GM21367 (cell line): ENCODE results near the gene KIAA0930.
"Not testable (repeated sequence)": the region's sequence is repeated elsewhere in the genome, so short reads cannot be mapped to it uniquely, and the experiment has no call there.

ENCODE experiments used
- ATAC-seq: cut with Tn5 transposase; IDR thresholded peaks from one replicate; pipeline ENCODE4 v1.9.1; 2021; ENCODE audit not compliant: unreplicated experiment

KIAA0930 gene

DNA sequence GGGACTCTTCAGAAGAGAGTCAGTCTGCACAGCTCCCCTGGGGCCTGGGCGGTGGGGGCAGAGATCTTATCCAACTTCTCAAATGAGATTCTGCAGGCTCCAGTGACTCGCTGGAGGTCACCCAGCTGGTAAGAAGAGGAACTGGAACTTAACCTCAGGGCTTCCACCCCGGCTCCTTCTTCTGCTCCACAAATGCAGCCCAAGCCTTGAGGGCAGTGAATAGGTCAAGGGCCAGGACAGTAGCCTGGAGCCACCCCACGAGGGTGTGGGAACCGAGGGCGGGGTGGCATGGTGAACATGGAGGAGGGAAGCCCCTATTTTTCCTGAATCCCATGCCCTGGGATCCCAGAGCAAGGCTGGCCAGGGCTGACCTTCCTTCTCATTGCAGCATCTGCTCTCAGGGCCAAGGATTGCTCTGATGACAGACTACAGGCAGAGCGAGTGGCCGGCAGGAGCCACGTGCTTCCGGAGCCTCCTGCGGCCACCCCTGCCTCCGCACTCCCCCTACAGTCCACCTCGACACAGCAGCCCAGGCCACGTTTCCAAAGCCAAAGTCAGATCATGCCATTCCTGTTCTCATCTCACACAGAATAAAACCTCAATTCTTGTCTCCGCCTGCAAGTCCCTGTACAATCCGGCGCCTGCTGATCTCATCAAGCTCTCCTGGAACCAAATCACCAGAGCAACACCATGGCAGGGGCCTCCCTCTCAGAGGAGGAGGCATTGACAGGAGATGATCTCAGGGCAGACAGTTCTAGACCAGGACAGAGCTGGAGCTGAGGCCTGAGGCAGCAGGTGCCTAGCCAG is 23.0 kb upstream of the KIAA0930 start:
- ATAC-seq: peak; percentile 64

DNA sequence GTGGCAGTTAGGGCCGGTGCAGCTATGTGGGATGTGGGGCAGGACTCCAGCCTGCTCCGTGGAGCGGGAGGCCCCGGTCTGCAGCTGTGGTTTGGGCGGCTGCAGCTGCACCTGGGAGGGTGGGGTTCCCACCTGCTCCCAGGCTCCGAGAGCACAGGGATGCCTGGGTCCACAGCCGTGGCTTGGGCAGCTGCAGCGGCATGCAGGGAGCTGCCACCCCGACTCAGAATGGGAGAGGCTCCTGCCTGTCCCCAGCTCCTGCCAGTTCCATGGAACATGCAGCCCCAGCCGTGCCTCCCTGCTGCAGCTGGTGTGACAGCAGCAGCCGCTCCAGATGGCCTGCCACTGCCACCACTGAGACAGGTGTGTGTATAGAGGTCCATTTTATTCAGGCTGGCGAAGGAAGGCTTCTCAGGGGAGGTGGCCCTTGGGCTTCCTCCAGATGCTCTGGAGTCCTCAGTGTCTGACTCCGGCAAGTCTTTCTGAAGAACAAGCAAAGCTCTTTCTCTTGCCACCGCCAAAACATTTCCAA is 22.3 kb upstream of the KIAA0930 start:
- ATAC-seq: peak; percentile 32

DNA sequence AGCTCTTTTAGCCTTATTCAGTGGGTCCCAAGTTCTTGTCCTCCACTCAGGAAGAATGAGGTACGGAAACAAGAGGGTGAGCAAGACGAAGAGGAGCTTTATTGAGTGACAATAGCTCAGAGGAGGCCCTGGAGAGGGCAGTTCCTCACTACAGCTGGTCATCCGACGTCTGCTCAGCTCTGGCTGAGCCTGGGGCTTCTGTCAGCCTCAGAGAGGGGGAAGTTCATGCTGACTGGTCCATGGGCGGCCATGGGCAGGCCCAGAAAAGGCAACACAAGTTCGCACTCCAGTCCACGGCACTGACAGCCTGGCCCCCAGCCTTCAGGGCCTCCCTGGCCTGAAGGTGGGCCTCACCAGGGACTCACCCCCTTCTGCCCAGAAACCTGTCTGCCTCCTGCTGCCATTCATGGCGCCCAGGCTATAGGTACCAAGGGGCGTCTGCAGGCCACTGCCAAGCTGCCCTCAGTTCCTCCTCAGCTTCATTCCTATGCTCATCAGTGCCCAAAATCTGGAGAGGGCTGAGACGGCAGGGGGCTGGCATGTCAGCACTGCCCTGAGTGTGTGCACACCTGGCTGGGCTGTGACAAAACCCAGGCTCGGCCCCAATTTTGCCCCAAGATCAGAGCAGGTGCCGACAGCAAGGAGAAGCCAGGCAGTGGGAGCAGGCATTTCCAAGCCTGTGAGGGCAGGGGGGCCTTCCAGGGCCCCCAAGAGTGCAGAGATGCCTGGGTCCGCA is 21.7 kb upstream of the KIAA0930 start:
- ATAC-seq: no peak

- no peak for ATAC-seq
Observed at GRCh38 chr22:45261407-45262088, 20.9 kb upstream of the KIAA0930 start.

DNA sequence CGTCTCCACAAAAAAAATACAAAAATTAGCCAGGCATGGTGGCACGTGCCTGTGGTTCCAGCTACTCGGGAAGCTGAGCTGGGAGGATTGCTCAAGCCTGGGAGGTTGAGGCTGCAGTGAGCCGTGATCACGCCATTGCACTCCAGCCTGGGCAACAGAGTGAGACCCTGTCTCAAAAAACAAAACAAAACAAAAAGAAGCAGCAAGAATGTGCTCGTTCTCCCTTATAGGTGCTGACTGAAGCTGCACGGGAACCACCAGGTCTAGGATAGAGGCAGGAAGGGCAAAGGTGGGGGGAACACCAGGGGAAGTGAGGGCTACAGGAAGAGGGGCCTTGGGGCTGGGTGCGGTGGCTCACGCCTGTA is 19.7 kb upstream of the KIAA0930 start:
- ATAC-seq: not testable (repeated sequence)

GRCh38 chr22:45259754-45260394 is 19.2 kb upstream of the KIAA0930 start:
- ATAC-seq: no peak

DNA sequence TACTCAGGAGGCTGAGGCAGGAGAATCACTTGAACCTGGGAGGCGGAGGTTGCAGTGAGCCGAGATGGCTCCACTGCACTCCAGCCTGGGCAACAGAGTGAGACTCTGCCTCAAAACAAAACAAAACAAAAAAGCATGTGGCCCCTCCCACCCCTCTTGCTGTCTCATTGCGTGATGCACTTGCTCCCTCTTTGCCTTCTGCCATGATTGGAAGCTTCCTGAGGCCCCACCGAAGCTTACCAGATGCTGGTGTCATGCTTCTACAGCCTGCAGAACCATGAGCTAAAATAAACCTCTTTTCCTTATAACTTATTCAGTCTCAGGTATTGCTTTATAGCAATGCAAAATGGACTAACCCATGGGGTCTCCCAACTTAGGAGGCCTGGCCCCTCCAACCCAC is 17.2 kb upstream of the KIAA0930 start:
- not testable (repeated sequence) for ATAC-seq

DNA sequence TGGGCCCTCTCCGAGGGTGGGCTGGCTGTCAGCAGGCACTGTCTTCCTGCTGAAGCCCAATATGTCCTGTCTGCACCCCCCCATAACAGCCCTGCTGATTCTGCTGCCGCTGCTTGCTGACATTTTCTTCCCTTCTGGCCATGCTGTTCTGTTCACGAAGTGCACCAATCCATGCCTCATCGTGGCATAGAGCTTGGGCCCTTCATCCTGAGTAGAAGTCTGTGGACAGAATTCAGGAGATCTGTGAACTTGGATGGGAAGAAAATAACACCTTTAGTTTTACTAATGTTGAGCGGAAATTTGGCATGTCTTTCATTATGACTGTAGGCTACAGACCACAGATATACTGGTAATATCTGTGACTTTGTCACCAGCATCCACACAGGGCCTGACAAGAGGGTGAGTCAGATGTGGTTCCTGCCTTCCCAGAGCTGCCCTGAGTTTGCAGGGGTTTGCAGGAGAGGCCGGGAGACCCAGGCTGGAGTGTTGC is 14.1 kb upstream of the KIAA0930 start:
- ATAC-seq: no peak

- ATAC-seq: no peak
Observed at GRCh38 chr22:45254388-45254787, 13.7 kb upstream of the KIAA0930 start.

- no peak for ATAC-seq
Observed at GRCh38 chr22:45253039-45253641, 12.4 kb upstream of the KIAA0930 start.

DNA sequence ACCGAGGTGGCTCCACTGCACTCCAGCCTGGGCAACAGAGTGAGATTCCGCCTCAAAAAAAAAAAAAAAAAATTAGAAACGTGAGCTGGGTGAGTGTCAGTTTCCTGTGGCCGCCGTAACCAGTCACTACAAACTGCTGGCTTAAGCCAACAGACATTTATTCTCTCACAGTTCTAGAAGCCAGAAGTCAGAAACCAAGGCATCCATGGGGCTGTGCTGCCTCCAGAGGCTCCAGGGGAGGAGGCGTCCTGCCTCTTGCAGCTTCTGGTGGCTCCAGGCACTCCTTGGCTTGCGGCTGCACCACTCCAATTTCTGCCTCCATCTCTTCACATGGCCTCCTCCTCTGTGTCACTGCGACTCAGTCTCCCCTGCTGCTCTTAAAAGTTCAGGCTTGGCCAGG is 11.1 kb upstream of the KIAA0930 start:
- no peak for ATAC-seq

- ATAC-seq: peak; percentile 44
Observed at GRCh38 chr22:45248832-45249561, 8.3 kb upstream of the KIAA0930 start.

DNA sequence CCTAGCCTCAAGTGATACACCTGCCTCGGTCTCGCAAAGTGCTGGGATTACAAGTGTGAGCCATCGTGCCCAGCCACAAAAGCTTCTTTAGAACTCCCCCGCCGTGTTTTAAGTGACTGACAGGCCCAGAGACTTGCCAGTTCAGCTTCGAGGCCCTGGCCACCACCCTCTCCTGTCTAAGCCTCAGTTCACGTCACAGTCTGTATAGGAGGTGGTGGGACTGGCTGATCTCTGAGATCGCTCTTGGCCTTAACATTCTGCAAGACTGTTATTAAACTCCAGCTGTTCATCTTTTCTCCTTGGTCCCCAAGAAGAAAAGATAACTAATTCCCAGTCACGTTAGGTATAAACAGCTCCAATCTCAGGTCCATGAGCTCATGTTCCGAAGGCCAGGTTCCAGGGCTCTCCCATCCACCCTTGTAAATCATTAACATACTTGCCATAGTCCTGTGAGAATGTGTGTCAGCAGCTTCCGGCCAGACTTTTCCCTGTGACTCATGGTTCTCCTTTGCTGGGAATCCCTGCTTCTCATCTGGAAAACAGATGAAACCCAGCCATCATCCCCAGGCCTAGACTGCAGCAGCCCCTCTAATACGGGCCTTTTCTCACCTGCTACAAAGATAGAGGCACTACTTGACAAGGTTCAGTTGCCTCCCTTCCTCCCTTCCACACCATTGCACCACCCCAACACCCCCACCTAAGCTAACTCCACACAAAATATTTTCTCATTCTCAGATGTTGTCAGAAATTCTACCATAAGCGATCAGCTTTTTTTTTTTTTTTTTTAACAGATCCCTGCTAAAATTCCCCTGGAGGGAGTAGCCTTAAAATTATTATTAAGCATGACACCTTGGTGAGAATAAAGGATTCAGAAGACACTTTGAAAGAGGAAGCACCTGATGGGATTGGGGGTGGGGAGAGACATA is 5.6 kb upstream of the KIAA0930 start:
- no peak for ATAC-seq

DNA sequence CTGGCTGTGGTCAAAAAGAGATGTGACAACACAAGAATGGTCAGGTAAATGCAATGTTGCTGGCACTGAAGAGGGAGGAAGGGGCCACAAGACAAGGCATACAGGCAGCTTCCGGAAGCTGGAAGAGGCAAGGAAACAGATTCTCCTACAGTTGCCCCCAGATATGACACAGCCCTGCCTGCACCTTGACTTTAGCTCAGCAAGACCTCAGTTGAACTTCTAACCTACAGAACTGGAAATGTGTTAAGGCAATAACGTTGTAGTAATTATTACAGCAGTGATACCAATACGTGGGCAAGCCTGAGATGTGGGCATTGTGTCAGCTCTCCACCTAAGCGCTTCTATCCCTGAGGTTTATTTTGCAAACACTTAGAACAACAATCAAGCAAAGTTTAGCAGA is 4.2 kb upstream of the KIAA0930 start:
- no peak for ATAC-seq

DNA sequence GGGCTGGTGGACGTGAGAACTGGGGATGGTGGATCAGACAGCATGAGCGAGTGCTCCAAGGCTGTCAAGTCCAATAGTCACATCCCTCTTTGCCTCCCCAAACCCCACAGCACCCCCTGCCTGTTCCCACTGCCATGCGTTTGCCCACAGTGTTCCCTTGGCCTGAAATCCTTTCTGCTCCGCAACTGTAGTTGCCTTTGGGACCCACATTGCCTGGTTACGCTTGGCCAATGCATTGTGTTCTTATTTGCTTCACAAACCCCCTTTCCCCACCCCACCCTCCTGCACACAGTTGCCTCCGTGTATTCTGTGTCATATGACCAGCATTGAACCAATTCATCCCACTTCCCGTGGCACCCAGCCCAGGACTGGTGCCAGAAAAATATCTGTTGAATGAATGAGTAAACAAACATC is 2.1 kb upstream of the KIAA0930 start:
- ATAC-seq: no peak

DNA sequence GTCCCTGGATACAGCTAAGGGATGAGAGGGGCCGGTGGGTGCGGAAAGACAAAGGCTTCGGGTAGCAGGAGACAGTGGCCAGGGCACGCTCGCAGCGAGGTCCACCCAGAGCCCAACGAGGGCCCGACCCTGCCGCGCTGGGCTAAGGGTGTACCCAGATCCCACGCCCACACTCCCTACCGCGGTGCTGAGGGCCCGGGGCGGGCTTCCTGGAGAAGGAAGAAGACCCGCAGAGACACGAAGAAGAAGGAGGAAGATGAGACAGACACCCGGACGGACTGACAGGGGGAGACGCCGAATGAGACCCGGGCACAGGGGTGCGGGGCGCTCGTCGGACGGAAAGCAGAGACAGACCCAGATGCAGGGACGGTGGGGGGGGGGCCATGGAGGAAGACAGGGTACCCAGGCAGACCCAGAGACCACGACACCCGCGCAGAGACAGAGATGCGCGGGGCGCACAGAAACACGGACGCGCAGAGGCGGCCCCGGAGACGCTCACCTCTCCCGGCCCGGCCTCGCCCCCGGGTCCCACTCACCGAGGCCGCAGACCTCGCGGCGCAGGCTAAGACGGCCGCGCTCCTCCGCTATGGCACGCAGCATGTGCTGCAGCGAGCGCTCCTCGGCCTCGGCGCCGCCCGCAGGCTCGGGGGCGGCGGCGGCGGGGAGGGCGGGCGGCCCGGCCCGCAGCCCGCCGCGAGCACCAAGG is 437 bp downstream of the KIAA0930 start:
- no peak for ATAC-seq

- no peak for ATAC-seq
Observed at GRCh38 chr22:45239681-45240051, 1.0 kb downstream of the KIAA0930 start.

DNA sequence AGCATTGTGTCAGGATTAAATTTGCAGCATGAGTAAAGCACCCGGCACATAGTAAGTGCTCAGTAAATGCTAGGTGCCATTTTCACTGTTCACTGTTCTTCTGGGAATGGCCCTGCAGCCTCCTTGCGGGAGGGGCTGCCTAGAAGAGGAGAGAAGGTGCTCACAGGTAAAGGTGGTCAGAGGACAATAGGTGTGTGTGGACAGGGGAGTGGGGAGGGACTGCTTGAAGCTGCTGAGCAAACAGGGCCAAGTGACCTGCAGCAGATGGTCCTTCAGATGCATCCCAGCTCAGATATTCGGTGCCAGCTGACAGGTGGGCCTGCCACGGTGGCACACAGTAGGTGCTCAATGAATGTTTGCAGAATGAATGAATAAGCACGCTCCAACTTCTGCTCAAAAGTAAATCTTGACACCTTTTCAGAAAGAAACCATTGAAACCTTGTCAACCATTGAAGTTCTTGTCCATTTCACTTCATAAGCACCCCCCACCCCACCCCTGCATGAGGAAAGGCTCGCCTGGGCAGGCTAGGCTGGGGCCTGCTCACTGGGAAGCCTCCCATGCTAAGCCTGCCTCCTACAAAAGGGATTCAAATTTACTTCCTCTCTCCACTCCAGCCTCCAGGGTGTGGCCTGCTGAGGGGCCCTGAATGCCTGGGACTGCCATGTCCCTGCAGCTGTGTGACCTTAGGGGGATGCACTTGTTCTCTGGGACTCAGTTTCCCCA is 1.6 kb downstream of the KIAA0930 start:
- ATAC-seq: no peak
